NT2/D1 (cell line): ENCODE results near the gene TYRO3.
"Not testable (repeated sequence)": the region's sequence is repeated elsewhere in the genome, so short reads cannot be mapped to it uniquely, and the experiment has no call there.

Source experiments
- DNase-seq: peaks from one replicate; pipeline ENCODE4 v3.0.0-alpha.2; 2011; ENCODE audit warnings: low read depth, low spot score
- H3K27me3 ChIP-seq: 2 replicates; pipeline ENCODE4 v1.6.0; 2011; ENCODE audit warnings: mild to moderate bottlenecking; ENCODE audit not compliant: insufficient read length, insufficient read depth
- H3K36me3 ChIP-seq: 2 replicates; pipeline ENCODE4 v1.6.1; 2011; ENCODE audit warnings: mild to moderate bottlenecking, low read length, mixed read lengths; ENCODE audit not compliant: insufficient read depth, insufficient read length
- H3K4me1 ChIP-seq: 2 replicates; pipeline ENCODE4 v1.5.1; 2011; ENCODE audit not compliant: insufficient read depth, insufficient read length
- H3K4me3 ChIP-seq: 2 replicates; pipeline ENCODE4 v1.5.1; 2011; ENCODE audit warnings: low read depth; ENCODE audit not compliant: insufficient read length
- H3K9ac ChIP-seq: 2 replicates; pipeline ENCODE4 v1.6.0; 2011; ENCODE audit warnings: low read depth; ENCODE audit not compliant: insufficient read length
- H3K9me3 ChIP-seq: 2 replicates; pipeline ENCODE4 v1.5.1; 2011; ENCODE audit warnings: mild to moderate bottlenecking, low read length; ENCODE audit not compliant: insufficient read depth
- SUZ12 ChIP-seq: IDR thresholded peaks from 2 replicates; pipeline ENCODE4 v1.6.1; 2011; ENCODE audit not compliant: insufficient read length, insufficient read depth; ENCODE audit errors: extremely low read depth
- YY1 ChIP-seq: IDR thresholded peaks from 2 replicates; pipeline ENCODE4 v1.6.1; 2011; ENCODE audit not compliant: insufficient read length, insufficient read depth
- ZNF274 ChIP-seq: IDR thresholded peaks from 2 replicates; pipeline ENCODE4 v1.6.1; 2011; ENCODE audit warnings: mild to moderate bottlenecking, low read depth, low read length

The TYRO3 gene

DNA sequence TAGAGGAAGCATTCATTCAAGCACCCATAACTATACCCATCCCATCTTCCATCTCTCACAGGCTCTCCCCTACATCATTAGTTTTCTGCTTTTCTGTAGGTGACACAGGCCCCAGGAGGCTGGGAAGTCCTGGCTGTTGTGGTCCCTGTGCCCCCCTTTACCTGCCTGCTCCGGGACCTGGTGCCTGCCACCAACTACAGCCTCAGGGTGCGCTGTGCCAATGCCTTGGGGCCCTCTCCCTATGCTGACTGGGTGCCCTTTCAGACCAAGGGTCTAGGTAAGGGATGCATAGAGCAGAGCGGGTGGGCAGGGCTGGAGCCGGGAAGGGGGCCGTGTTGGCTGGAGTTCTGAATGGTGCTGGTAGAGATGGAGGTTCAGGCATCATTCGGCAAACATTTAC is 8.2 kb downstream of the TYRO3 start:
- no peak for TF ChIP-seq ZNF274
- TF ChIP-seq YY1 = no peak
- TF ChIP-seq SUZ12 = no peak
- H3K9me3 ChIP-seq = no peaks in the 10 kb centered on the region

DNA sequence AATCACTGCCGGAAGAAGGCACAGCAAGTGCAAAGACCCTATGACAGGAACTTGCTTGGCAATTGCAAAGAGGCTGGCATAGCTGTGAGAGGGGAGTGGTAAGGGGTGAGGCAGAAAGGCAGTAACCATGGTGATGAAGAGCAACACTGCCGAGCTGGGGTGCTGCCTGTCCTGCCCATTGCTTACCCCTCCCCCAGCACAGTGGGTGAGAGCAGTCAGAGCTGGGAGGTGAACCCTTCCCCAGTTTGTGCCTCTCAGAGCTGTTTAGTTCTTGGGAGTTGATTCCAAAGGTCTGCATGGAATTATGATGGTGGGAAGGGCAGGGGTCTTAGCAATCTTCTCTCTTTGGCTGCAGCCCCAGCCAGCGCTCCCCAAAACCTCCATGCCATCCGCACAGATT is 8.8 kb downstream of the TYRO3 start:
- H3K27me3 ChIP-seq = no peaks in the 10 kb centered on the region
- peak overlapping the region; percentile 42 for H3K9ac ChIP-seq
- no peak for TF ChIP-seq ZNF274
- TF ChIP-seq YY1 = no peak
- TF ChIP-seq SUZ12 = no peak
- H3K9me3 ChIP-seq = no peaks in the 10 kb centered on the region
- DNase-seq = no peak
- H3K4me1 ChIP-seq = peaks cover 26% of the 10 kb centered on the region
- H3K4me3 ChIP-seq = no peak overlapping the region
- peaks cover 79% of the 10 kb centered on the region for H3K36me3 ChIP-seq

More for the DNA sequence above, 8.2 kb downstream of the TYRO3 start:
- Histone ChIP-seq H3K27me3 (no peaks in the 10 kb centered on the region), H3K4me1 (peaks cover 32% of the 10 kb centered on the region), H3K9ac (no peak overlapping the region), H3K36me3 (peaks cover 80% of the 10 kb centered on the region), H3K4me3 (no peak overlapping the region)
- no peak for DNase-seq

DNA sequence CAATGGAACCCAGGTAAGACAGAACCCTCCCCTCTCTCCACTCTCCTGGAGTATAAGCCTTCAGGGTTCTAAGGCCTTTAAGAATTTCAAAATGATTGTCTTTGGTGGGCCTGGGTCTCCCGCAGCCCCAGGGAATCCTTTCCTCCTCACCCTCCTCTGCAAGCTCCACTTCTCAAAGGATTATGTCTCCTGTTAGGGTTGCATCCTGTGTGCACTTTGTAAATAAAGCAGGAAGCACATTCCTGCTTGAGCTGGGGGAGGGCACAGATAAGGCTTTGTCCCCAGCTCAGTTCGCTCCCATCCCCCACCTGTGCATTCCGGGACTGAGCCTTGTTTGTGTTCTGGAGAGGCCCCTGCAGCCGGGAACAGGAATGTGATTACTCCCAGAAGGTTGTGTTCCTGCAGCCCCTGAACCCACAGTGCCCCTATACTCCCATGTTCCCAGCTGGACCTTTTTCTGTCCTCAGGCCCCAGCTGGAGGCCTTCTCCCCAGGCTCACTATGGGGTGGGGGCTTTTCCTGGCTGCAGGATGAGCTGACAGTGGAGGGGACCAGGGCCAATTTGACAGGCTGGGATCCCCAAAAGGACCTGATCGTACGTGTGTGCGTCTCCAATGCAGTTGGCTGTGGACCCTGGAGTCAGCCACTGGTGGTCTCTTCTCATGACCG is 9.5 kb downstream of the TYRO3 start:
- no peaks in the 10 kb centered on the region for H3K27me3 ChIP-seq
- peaks cover 80% of the 10 kb centered on the region for H3K36me3 ChIP-seq
- peak overlapping the region; percentile 76 for H3K9ac ChIP-seq
- peak; percentile 95 for DNase-seq
- no peaks in the 10 kb centered on the region for H3K9me3 ChIP-seq
- TF ChIP-seq YY1 (no peak), SUZ12 (no peak), ZNF274 (no peak)
- no peak overlapping the region for H3K4me3 ChIP-seq
- peaks cover 23% of the 10 kb centered on the region for H3K4me1 ChIP-seq

DNA sequence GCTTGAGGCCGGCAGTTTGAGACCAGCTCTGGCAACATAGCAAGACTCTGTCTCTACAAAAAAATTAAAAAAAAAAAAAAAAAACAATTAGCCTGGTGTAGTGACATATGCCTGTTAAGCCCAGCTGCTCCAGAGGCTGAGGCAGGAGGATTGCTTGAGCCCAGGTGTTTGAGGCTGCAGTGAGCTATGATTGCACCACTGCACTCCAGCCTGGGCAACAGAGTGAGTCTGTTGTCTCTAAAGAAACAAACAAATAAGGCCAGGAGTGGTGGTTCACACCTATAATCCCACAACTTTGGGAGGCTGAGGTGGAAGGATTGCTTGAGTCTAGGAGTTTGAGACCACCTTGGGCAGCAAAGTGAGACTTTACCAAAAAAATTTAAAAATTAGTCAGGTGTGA is 10.2 kb downstream of the TYRO3 start:
- H3K4me3 ChIP-seq, DNase-seq, H3K27me3 ChIP-seq, H3K9me3 ChIP-seq: not testable (repeated sequence)
- Histone ChIP-seq H3K9ac (peak overlapping the region; percentile 76), H3K36me3 (peaks cover 79% of the 10 kb centered on the region), H3K4me1 (peaks cover 17% of the 10 kb centered on the region)

DNA sequence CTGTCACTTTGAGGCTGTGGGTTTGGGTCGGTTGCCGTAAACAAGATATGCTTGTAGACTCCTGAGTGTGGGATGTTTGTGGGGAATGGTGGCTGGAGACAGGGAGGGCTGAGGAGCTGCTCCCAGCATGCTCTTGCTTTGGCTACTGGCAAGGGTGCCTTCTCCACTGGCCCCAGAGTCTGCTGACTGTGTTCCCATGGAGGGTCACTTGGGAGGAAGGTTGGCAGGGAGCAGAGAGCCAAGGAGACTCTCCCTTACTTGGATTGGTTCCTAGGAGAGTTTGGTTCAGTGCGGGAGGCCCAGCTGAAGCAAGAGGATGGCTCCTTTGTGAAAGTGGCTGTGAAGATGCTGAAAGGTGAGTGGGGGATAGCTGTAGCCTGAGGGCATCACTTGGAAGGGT is 11.8 kb downstream of the TYRO3 start:
- H3K36me3 ChIP-seq = peaks cover 77% of the 10 kb centered on the region
- TF ChIP-seq YY1 = no peak
- TF ChIP-seq SUZ12 = no peak
- no peak for TF ChIP-seq ZNF274
- H3K9me3 ChIP-seq = no peaks in the 10 kb centered on the region
- no peak overlapping the region for H3K4me3 ChIP-seq
- no peak for DNase-seq
- H3K9ac ChIP-seq = no peak overlapping the region
- peaks cover 9% of the 10 kb centered on the region for H3K4me1 ChIP-seq
- H3K27me3 ChIP-seq = no peaks in the 10 kb centered on the region

DNA sequence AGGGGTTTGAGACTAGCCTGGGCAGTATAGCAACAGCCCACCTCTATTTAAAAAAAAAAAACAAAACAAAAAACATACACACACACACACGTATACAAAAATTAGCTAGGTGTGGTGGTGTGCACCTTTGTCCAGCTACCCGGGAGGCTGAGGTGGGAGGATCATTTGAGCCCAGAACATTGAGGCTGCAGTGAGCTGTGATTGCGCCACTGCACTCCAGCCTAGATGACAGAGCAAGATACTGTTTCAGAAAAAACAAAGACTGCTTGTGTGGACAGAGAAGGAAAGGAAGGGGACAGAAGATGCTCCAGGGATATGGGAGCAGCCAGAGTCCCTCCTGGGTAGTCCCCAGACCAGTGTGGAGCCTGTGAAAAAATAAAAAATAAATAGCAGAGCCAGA is 12.9 kb downstream of the TYRO3 start:
- no peaks in the 10 kb centered on the region for H3K27me3 ChIP-seq
- DNase-seq = no peak
- H3K4me3 ChIP-seq = no peak overlapping the region
- no peak overlapping the region for H3K9ac ChIP-seq
- H3K9me3 ChIP-seq = no peaks in the 10 kb centered on the region
- H3K4me1 ChIP-seq = peaks cover 9% of the 10 kb centered on the region
- TF ChIP-seq YY1 (no peak), SUZ12 (no peak), ZNF274 (no peak)
- H3K36me3 ChIP-seq = peaks cover 76% of the 10 kb centered on the region

GRCh38 chr15:41572866-41573265 is 13.9 kb downstream of the TYRO3 start:
- Histone ChIP-seq H3K4me3 (no peak overlapping the region), H3K9me3 (no peaks in the 10 kb centered on the region), H3K4me1 (peaks cover 9% of the 10 kb centered on the region), H3K36me3 (peaks cover 74% of the 10 kb centered on the region), H3K9ac (no peak overlapping the region), H3K27me3 (no peaks in the 10 kb centered on the region)
- TF ChIP-seq SUZ12 (no peak), YY1 (no peak), ZNF274 (no peak)
- DNase-seq = no peak
